ENCODE data around the gene EGFLAM.

DNA sequence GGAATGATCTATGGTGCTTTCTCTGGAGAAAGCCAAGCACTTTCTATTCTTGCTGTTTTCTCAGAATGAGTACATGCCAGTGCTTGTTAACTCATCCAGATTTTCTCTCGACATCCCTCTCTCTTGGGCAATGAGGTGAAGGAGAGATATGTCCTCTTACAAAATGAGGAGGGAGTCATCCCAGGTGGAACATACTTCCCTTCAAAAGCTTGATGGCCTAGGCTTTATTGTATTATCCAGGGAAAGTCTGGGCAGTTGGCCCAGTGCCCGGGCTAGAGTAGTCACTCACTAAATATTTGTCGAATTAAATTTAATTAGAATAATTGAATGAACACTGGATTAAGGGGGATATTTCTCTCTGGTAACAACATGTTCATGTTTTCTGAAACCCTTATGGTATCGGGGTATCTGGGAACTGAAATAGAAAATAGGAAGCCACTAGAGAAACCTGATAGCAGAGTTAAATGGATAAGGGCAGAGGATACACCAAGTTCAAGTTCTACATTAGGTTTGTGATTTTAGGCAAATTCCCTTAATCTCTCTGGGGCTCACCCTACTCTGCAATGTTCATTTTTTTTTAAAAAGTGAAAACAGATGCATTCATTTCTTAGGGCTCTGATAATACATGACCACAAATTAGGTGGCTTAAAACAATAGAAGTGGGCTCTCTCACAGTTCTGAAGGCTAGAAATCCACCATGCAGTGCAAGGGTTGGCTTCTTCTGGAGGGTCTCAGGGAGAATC is 198.5 kb downstream of the EGFLAM start:
- TF ChIP-seq POLR2AphosphoS5 (IDR thresholded peaks at IDR 0.05; ENCODE audit: borderline replicate concordance, low read depth, low read length) (no peak), EZH2 (IDR thresholded peaks at IDR 0.05) (no peak)

Data from SK-N-MC (cell line).